GM12878 (cell line): ENCODE data around the gene NBPF26. TPM values are rescaled to one million over a fixed set of nuclear protein-coding genes. Genes with fewer than 3 reads are reported as not detected.

Experiments
- BCL11A ChIP-seq: IDR thresholded peaks from 2 replicates; pipeline ENCODE4 v1.6.1; 2011; ENCODE audit warnings: low read depth, low read length
- BCL3 ChIP-seq: IDR thresholded peaks from 2 replicates; pipeline ENCODE4 v1.6.1; 2011; ENCODE audit warnings: borderline replicate concordance, low read depth, mild to moderate bottlenecking, moderate library complexity, low read length; ENCODE audit not compliant: insufficient read depth, poor library complexity, severe bottlenecking
- BHLHE40 ChIP-seq, 2 experiments: fragments of 450-650 bp in 1 of 2; IDR thresholded peaks; 2 replicates each; pipeline ENCODE4 v1.6.1; 2011 to 2017; ENCODE audit warnings: low read depth in 2 of 2, borderline replicate concordance in 1 of 2, improper control_type of control experiment in 1 of 2, low read length in 1 of 2, mild to moderate bottlenecking in 1 of 2
- CHD2 ChIP-seq: IDR thresholded peaks from 2 replicates; pipeline ENCODE4 v1.6.1; 2011; ENCODE audit warnings: low read depth, low read length, improper control_type of control experiment, borderline replicate concordance
- CTCF ChIP-seq, 3 experiments: IDR thresholded peaks in 2 of 3; conservative IDR thresholded peaks in 1 of 3; 2 replicates each; pipeline ENCODE4 v1.5.1; 2011; ENCODE audit warnings: low read depth in 3 of 3, low read length in 3 of 3, mild to moderate bottlenecking in 3 of 3, control low read depth in 2 of 3, moderate library complexity in 2 of 3, inconsistent platforms in 1 of 3, mixed read lengths in 1 of 3; ENCODE audit not compliant: control insufficient read depth in 2 of 3, insufficient read depth in 1 of 3; ENCODE audit errors: extremely low read depth in 1 of 3
- ETV6 ChIP-seq, 2 experiments: fragments of 450-650 bp in 1 of 2; IDR thresholded peaks in 1 of 2; conservative IDR thresholded peaks in 1 of 2; 2 replicates each; pipeline ENCODE4 v1.6.1; 2014; ENCODE audit warnings: antibody characterized with exemption in 1 of 2, borderline replicate concordance in 1 of 2, low read depth in 1 of 2, mild to moderate bottlenecking in 1 of 2, moderate library complexity in 1 of 2
- FOXK2 ChIP-seq: fragments of 450-650 bp; IDR thresholded peaks from 2 replicates; pipeline ENCODE4 v1.6.1; 2017; ENCODE audit warnings: mild to moderate bottlenecking, moderate library complexity
- FOXM1 ChIP-seq: IDR thresholded peaks from 2 replicates; pipeline ENCODE4 v1.6.1; 2012; ENCODE audit warnings: low read depth, mild to moderate bottlenecking, inconsistent platforms, low read length, moderate library complexity
- IKZF1 ChIP-seq: fragments of 450-650 bp; conservative IDR thresholded peaks from 2 replicates; pipeline ENCODE4 v1.6.1; 2017; ENCODE audit warnings: antibody characterized with exemption, mild to moderate bottlenecking
- KAT2A ChIP-seq: conservative IDR thresholded peaks from 2 replicates; pipeline ENCODE4 v1.6.1; 2011; ENCODE audit warnings: low read depth, low read length; ENCODE audit not compliant: control insufficient read depth
- MEF2B ChIP-seq: fragments of 450-650 bp; IDR thresholded peaks from 2 replicates; pipeline ENCODE4 v1.6.1; 2018; ENCODE audit warnings: mild to moderate bottlenecking, moderate library complexity; ENCODE audit not compliant: partially characterized antibody, poor library complexity, severe bottlenecking
- RCOR1 ChIP-seq: conservative IDR thresholded peaks from 2 replicates; pipeline ENCODE4 v1.6.1; 2012; ENCODE audit warnings: low read depth, low read length, improper control_type of control experiment
- RELA ChIP-seq: fragments of 450-650 bp; IDR thresholded peaks from 2 replicates; pipeline ENCODE4 v1.8.0; 2014; ENCODE audit warnings: borderline replicate concordance; ENCODE audit not compliant: partially characterized antibody
- SKIL ChIP-seq: fragments of 450-650 bp; IDR thresholded peaks from 2 replicates; pipeline ENCODE4 v1.6.1; 2017; ENCODE audit warnings: mild to moderate bottlenecking, low read depth, inconsistent platforms; ENCODE audit not compliant: poor library complexity, severe bottlenecking
- SMAD5 ChIP-seq: IDR thresholded peaks from 2 replicates; pipeline ENCODE4 v1.6.1; 2016; ENCODE audit warnings: antibody characterized with exemption, low read depth
- TARDBP ChIP-seq: IDR thresholded peaks from 2 replicates; pipeline ENCODE4 v1.6.1; 2016; ENCODE audit warnings: borderline replicate concordance
- TBL1XR1 ChIP-seq: IDR thresholded peaks from 2 replicates; pipeline ENCODE4 v1.6.1; 2012; ENCODE audit warnings: low read depth, low read length, improper control_type of control experiment
- TCF3 ChIP-seq: IDR thresholded peaks from 2 replicates; pipeline ENCODE4 v1.6.1; 2012; ENCODE audit warnings: low read depth, mild to moderate bottlenecking, low read length, borderline replicate concordance; ENCODE audit not compliant: insufficient read depth
- WRNIP1 ChIP-seq: IDR thresholded peaks from 2 replicates; pipeline ENCODE4 v1.6.1; 2011; ENCODE audit warnings: low read depth, low read length, improper control_type of control experiment, borderline replicate concordance
- ZSCAN29 ChIP-seq: fragments of 450-650 bp; IDR thresholded peaks from 2 replicates; pipeline ENCODE4 v1.6.1; 2017; ENCODE audit warnings: mild to moderate bottlenecking, moderate library complexity
- polyA plus RNA-seq, 11 experiments: library from polyadenylated mRNA; depleted of rRNA in 4 of 11; unstranded in 6 of 11; stranded (reverse) in 5 of 11; fragments of >200 nt; fragmentation: Nextera tagmentation in 4 of 11; fragmentation: Illumina TruSeq in 1 of 11; extraction: Ambion mirVana in 4 of 11; extraction: Trizol in 1 of 11; gene quantifications; 1 replicate in 1 of 11; 2 replicates in 10 of 11; pipeline versions ENCODE4 v1.2.1 to v1.2.3, GENCODE V29; 2011 to 2016; ENCODE audit warnings: inconsistent platforms in 2 of 11, missing spikeins in 2 of 11, low read depth in 1 of 11
- total RNA-seq, 4 experiments: library from RNA; depleted of rRNA in 3 of 4; stranded (reverse); fragments of >200 nt in 3 of 4; fragmentation: Illumina TruSeq in 1 of 4; extraction: Trizol in 1 of 4; gene quantifications; 2 replicates each; pipeline versions ENCODE4 v1.2.1 to v1.2.3, GENCODE V29; 2013 to 2021

Gene NBPF26
- total and polyA plus RNA-seq, 10 of the 15 experiments (the other 5 are each of a cell fraction or from before 2014, with no cell fraction given), result 0.21 to 10.7 (median 4.1) TPM

GRCh38 chr1:120850537-120851421 lies 127.0 kb downstream of the NBPF26 start (continued):
- peak; percentile 91; the same call in 1 of the 2 replicates for TF ChIP-seq RCOR1
- peak; percentile 46 for TF ChIP-seq RELA
- peak; percentile 40; the same call in 1 of the 2 replicates for TF ChIP-seq FOXK2
- TF ChIP-seq SKIL, result peak; percentile 54
- TF ChIP-seq BCL3, result peak; percentile 100
- TF ChIP-seq KAT2A, result peak; percentile 65
- peak; percentile 75 for TF ChIP-seq ZSCAN29
- TF ChIP-seq CTCF (IDR thresholded peaks at IDR 0.05 in 2 of 3, conservative IDR thresholded peaks at IDR 0.05 in 1 of 3; ENCODE audit: control insufficient read depth in 2 of 3, extremely low read depth in 1 of 3, insufficient read depth in 1 of 3, low read depth in 3 of 3, low read length in 3 of 3), result peak in 1 of 3 experiments; percentile 2; a peak in 1 of 6 replicates
- peak; percentile 100 for TF ChIP-seq SMAD5
- peak; percentile 98 for TF ChIP-seq WRNIP1
- peak; percentile 79 for TF ChIP-seq TBL1XR1
- TF ChIP-seq CHD2, result peak; percentile 73
- peak in 1 of 2 experiments; percentile 85; a peak in 2 of 4 replicates for TF ChIP-seq ETV6 (conservative IDR thresholded peaks at IDR 0.05 in 1 of 2, IDR thresholded peaks at IDR 0.05 in 1 of 2; ENCODE audit: borderline replicate concordance in 1 of 2, low read depth in 1 of 2)
- TF ChIP-seq IKZF1, result peak; percentile 58; the same call in 1 of the 2 replicates
- peak; percentile 100 for TF ChIP-seq TARDBP
- TF ChIP-seq BCL11A, result peak; percentile 98
- peak; percentile 83 for TF ChIP-seq MEF2B
- peak; percentile 84 for TF ChIP-seq FOXM1
- TF ChIP-seq BHLHE40 (IDR thresholded peaks at IDR 0.05; ENCODE audit: borderline replicate concordance in 1 of 2, low read depth in 2 of 2, low read length in 1 of 2), result peak; percentile 74 to 81
- TF ChIP-seq TCF3, result peak; percentile 99
